Mesenchymal stem cell (in vitro differentiated cells and primary cell): Measurements from ENCODE around the gene PRIM1.

Experiments used
- DNase-seq: peaks from one replicate; pipeline ENCODE4 v3.0.0-alpha.2; 2013
- H2AFZ ChIP-seq: one replicate; pipeline ENCODE4 v1.6.1; 2013; ENCODE audit warnings: low read depth, mild to moderate bottlenecking, control low read depth, inconsistent platforms, low read length, moderate library complexity
- H2AK5ac ChIP-seq: 2 replicates; pipeline ENCODE4 v1.6.1; 2013; ENCODE audit warnings: low read length, moderate library complexity, mild to moderate bottlenecking, inconsistent platforms; ENCODE audit not compliant: severe bottlenecking
- H2BK120ac ChIP-seq: one replicate; pipeline ENCODE4 v1.6.1; 2013; ENCODE audit warnings: low read depth, mild to moderate bottlenecking, inconsistent platforms, low read length, moderate library complexity
- H2BK12ac ChIP-seq, 2 experiments: one replicate each; pipeline ENCODE4 v1.6.1; 2013; ENCODE audit warnings: inconsistent platforms in 2 of 2, low read length in 2 of 2, mild to moderate bottlenecking in 2 of 2, moderate library complexity in 2 of 2, control low read depth in 1 of 2
- H2BK15ac ChIP-seq: one replicate; pipeline ENCODE4 v1.6.1; 2013; ENCODE audit warnings: mild to moderate bottlenecking, low read depth, inconsistent platforms; ENCODE audit not compliant: poor library complexity, severe bottlenecking
- H2BK5ac ChIP-seq: 2 replicates; pipeline ENCODE4 v1.6.1; 2013; ENCODE audit warnings: low read depth, mild to moderate bottlenecking, low read length, control low read depth, inconsistent platforms; ENCODE audit not compliant: poor library complexity, severe bottlenecking
- H3K14ac ChIP-seq, 2 experiments: one replicate each; pipeline ENCODE4 v1.6.1; 2013; ENCODE audit warnings: inconsistent platforms in 2 of 2, low read length in 2 of 2, control low read depth in 1 of 2, mild to moderate bottlenecking in 1 of 2, moderate library complexity in 1 of 2
- H3K18ac ChIP-seq, 2 experiments: one replicate each; pipeline ENCODE4 v1.6.1; 2013; ENCODE audit warnings: inconsistent platforms in 2 of 2, low read length in 2 of 2, control low read depth in 1 of 2, low read depth in 1 of 2, mild to moderate bottlenecking in 1 of 2
- H3K23ac ChIP-seq, 2 experiments: one replicate each; pipeline ENCODE4 v1.6.1; 2013; ENCODE audit warnings: inconsistent platforms in 2 of 2, low read length in 2 of 2, mild to moderate bottlenecking in 2 of 2, moderate library complexity in 2 of 2, control low read depth in 1 of 2
- H3K27ac ChIP-seq: 2 replicates; pipeline ENCODE4 v1.5.1; 2013; ENCODE audit warnings: mild to moderate bottlenecking, moderate library complexity, low read length, control low read depth, inconsistent platforms; ENCODE audit not compliant: poor library complexity, severe bottlenecking
- H3K27me3 ChIP-seq, 2 experiments: 2 replicates each; pipeline versions ENCODE4 v1.6.1 to v1.7.0; 2013; ENCODE audit warnings: low read length in 2 of 2, mild to moderate bottlenecking in 2 of 2, moderate library complexity in 2 of 2, control low read depth in 1 of 2, inconsistent platforms in 1 of 2; ENCODE audit not compliant: control insufficient read depth in 1 of 2, insufficient read depth in 1 of 2
- H3K36me3 ChIP-seq, 2 experiments: 2 replicates each; pipeline versions ENCODE4 v1.6.1 to v1.7.0; 2013; ENCODE audit warnings: low read length in 2 of 2, control low read depth in 1 of 2, inconsistent platforms in 1 of 2, low read depth in 1 of 2, mild to moderate bottlenecking in 1 of 2; ENCODE audit not compliant: insufficient read depth in 2 of 2, control insufficient read depth in 1 of 2
- H3K4ac ChIP-seq, 2 experiments: one replicate each; pipeline ENCODE4 v1.6.1; 2013; ENCODE audit warnings: inconsistent platforms in 2 of 2, low read length in 2 of 2, mild to moderate bottlenecking in 2 of 2, moderate library complexity in 2 of 2, control low read depth in 1 of 2, low read depth in 1 of 2
- H3K4me1 ChIP-seq: 2 replicates; pipeline ENCODE4 v1.6.1; 2013; ENCODE audit warnings: low read depth, low read length, control low read depth; ENCODE audit not compliant: control insufficient read depth, insufficient read depth
- H3K4me2 ChIP-seq: 2 replicates; pipeline ENCODE4 v1.6.1; 2013; ENCODE audit warnings: low read length, mild to moderate bottlenecking, inconsistent platforms; ENCODE audit not compliant: poor library complexity, severe bottlenecking
- H3K4me3 ChIP-seq, 2 experiments: 2 replicates each; pipeline versions ENCODE4 v1.5.1 to v1.7.0; 2013; ENCODE audit warnings: low read length in 2 of 2, mild to moderate bottlenecking in 2 of 2, control low read depth in 1 of 2, low read depth in 1 of 2; ENCODE audit not compliant: insufficient read depth in 1 of 2
- H3K79me1 ChIP-seq: replicated peaks from 2 replicates; pipeline ENCODE4 v1.6.1; 2013; ENCODE audit warnings: mild to moderate bottlenecking, control low read depth, low read length, inconsistent platforms; ENCODE audit not compliant: poor library complexity, severe bottlenecking
- H3K9ac ChIP-seq: 2 replicates; pipeline ENCODE4 v1.7.0; 2013; ENCODE audit warnings: mild to moderate bottlenecking, low read length, moderate library complexity
- H3K9me3 ChIP-seq: 2 replicates; pipeline ENCODE4 v1.7.0; 2013; ENCODE audit warnings: mild to moderate bottlenecking, low read length; ENCODE audit not compliant: control insufficient read depth
- H4K8ac ChIP-seq: one replicate; pipeline ENCODE4 v1.6.1; 2013; ENCODE audit warnings: inconsistent platforms, mild to moderate bottlenecking, low read length, moderate library complexity
- H4K91ac ChIP-seq: one replicate; pipeline ENCODE4 v1.6.1; 2013; ENCODE audit warnings: mild to moderate bottlenecking, low read length, inconsistent platforms
- WGBS: methylation state at CpG from one replicate; pipeline ENCODE4 v1.1.7; 2013; ENCODE audit warnings: mixed read lengths; 5-methylcytosine and 5-hydroxymethylcytosine counted together

PRIM1 gene

DNA sequence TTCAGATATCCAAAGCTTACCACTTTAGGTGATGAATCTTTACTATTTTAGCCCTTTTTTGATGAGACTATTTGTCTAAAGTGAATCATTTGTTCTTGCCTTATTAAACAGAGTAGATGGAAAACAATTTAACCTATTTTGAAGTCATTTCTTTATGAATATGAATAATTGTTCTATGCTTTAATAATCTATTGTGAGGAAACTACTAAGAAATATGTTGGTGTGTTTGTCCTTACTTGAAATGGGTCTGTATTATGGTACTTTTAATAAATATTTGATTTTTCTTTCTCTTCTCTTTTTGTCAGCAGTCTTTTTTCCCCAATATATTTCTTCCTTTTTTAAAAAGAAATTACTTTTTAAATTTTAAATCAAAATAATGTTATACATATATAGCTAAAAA is 35.4 kb upstream of the PRIM1 start:
- Histone ChIP-seq H3K79me1 (no peaks in the 10 kb centered on the region), H2BK120ac (no peak overlapping the region), H3K9ac (no peak overlapping the region), H3K27me3 (peaks cover 6 to 14% of the 10 kb centered on the region in 2 experiments), H3K9me3 (no peaks in the 10 kb centered on the region), H3K18ac (no peak overlapping the region), H3K4ac (no peak overlapping the region), H3K36me3 (no peaks in the 10 kb centered on the region), H2BK12ac (no peak overlapping the region), H3K4me2 (no peak overlapping the region), H2AK5ac (no peak overlapping the region), H3K4me3 (no peak overlapping the region), H3K14ac (no peak overlapping the region), H2BK5ac (no peak overlapping the region), H4K8ac (no peak overlapping the region), H3K27ac (no peak overlapping the region), H3K4me1 (no peaks in the 10 kb centered on the region), H3K23ac (no peak overlapping the region), H2AFZ (no peak overlapping the region), H2BK15ac (no peak overlapping the region), H4K91ac (no peak overlapping the region)
- no peak for DNase-seq

DNA sequence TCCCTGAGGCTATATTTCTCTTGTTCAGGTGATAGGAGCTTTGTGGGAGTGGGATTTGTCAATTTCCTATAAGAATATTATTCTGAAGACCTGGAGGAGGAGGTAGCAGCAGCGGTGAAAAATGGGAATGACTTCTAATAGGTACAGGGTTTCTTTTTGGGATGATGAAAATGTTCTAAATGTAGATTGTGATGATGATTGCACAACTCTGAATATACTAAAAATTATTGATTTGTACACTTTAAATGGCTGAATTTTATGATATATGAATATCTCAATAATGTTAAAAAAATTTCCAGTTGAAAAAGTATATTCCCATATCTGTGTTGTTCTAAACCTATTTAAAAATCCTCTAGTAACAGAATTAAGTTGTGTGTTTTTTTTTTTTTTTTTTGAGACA is 33.8 kb upstream of the PRIM1 start:
- Histone ChIP-seq H3K4ac (no peak overlapping the region), H4K8ac (no peak overlapping the region), H2BK12ac (no peak overlapping the region), H3K14ac (no peak overlapping the region), H2AK5ac (no peak overlapping the region), H2BK5ac (no peak overlapping the region), H3K79me1 (no peaks in the 10 kb centered on the region), H3K4me2 (no peak overlapping the region), H3K4me1 (no peaks in the 10 kb centered on the region), H3K27me3 (peaks cover 6 to 16% of the 10 kb centered on the region in 2 experiments), H3K18ac (no peak overlapping the region), H3K36me3 (no peaks in the 10 kb centered on the region), H2AFZ (no peak overlapping the region), H3K9ac (no peak overlapping the region), H4K91ac (no peak overlapping the region), H3K23ac (no peak overlapping the region), H3K9me3 (no peaks in the 10 kb centered on the region), H3K27ac (no peak overlapping the region), H2BK120ac (no peak overlapping the region), H2BK15ac (no peak overlapping the region), H3K4me3 (no peak overlapping the region)
- WGBS: no CpG with 5 or more reads among the region's 1 CpG
- no peak for DNase-seq

- peaks cover 6 to 16% of the 10 kb centered on the region in 2 experiments for H3K27me3 ChIP-seq
- H2BK12ac ChIP-seq: no peak overlapping the region
- H3K9ac ChIP-seq: no peak overlapping the region
- H3K4me2 ChIP-seq: no peak overlapping the region
- no peak for DNase-seq
- H4K8ac ChIP-seq: no peak overlapping the region
- no peak overlapping the region for H3K14ac ChIP-seq
- H2AFZ ChIP-seq: no peak overlapping the region
- H2BK120ac ChIP-seq: no peak overlapping the region
- WGBS: 40% methylated on average over 2 of the region's 2 CpGs
- no peak overlapping the region for H3K18ac ChIP-seq
- H3K4me3 ChIP-seq: no peak overlapping the region
- no peak overlapping the region for H3K23ac ChIP-seq
- H3K4me1 ChIP-seq: no peaks in the 10 kb centered on the region
- no peak overlapping the region for H2BK5ac ChIP-seq
- H4K91ac ChIP-seq: no peak overlapping the region
- H3K4ac ChIP-seq: no peak overlapping the region
- H2BK15ac ChIP-seq: no peak overlapping the region
- no peaks in the 10 kb centered on the region for H3K79me1 ChIP-seq
- no peak overlapping the region for H2AK5ac ChIP-seq
- no peaks in the 10 kb centered on the region for H3K36me3 ChIP-seq
- H3K27ac ChIP-seq: no peak overlapping the region
- no peaks in the 10 kb centered on the region for H3K9me3 ChIP-seq
Observed at GRCh38 chr12:56785141-56785865, 33.2 kb upstream of the PRIM1 start.

DNA sequence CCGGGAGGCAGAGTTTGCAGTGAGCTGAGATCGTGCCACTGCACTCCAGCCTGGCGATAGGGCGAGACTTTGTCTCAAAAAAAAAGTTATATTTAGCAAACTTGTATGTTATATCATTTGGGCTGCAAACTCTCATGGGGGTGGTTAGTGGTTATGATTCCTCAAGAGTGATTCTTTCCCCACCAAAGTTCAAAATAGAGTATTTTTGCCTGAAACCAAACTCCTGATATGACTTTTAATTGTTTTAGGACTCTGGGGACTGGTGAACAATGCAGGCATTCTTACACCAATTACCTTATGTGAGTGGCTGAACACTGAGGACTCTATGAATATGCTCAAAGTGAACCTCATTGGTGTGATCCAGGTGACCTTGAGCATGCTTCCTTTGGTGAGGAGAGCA is 29.6 kb upstream of the PRIM1 start:
- Histone ChIP-seq H3K9me3 (no peaks in the 10 kb centered on the region), H3K23ac (no peak overlapping the region), H2AFZ (no peak overlapping the region), H2BK120ac (no peak overlapping the region), H2BK5ac (no peak overlapping the region), H3K4me1 (no peaks in the 10 kb centered on the region), H2BK12ac (no peak overlapping the region), H3K4me3 (no peak overlapping the region), H3K27me3 (peaks cover 6 to 9% of the 10 kb centered on the region in 2 experiments), H3K27ac (no peak overlapping the region), H3K79me1 (no peaks in the 10 kb centered on the region), H2BK15ac (no peak overlapping the region), H3K4me2 (no peak overlapping the region), H4K91ac (no peak overlapping the region), H3K4ac (no peak overlapping the region), H3K18ac (no peak overlapping the region), H3K14ac (no peak overlapping the region), H2AK5ac (no peak overlapping the region), H3K9ac (no peak overlapping the region), H4K8ac (no peak overlapping the region), H3K36me3 (no peaks in the 10 kb centered on the region)
- 90% methylated on average over 4 of the region's 4 CpGs for WGBS
- no peak for DNase-seq
